Fibroblast of villous mesenchyme (primary cell): ENCODE data around the gene SMDT1. TPM values are rescaled to one million over a fixed set of nuclear protein-coding genes. Genes with fewer than 3 reads are reported as not detected.
"Not testable (repeated sequence)": the region's sequence is repeated elsewhere in the genome, so short reads cannot be mapped to it uniquely, and the experiment has no call there.

Experiments
- DNase-seq: peaks from one replicate; pipeline ENCODE4 v3.0.0-alpha.2; 2010; ENCODE audit warnings: low read depth
- H3K4me3 ChIP-seq: 2 replicates; pipeline ENCODE4 v1.5.1; 2011; ENCODE audit warnings: low read depth, mild to moderate bottlenecking, low read length
- total RNA-seq: library from RNA; depleted of rRNA; stranded (reverse); fragments of >200 nt; gene quantifications from 2 replicates; pipeline ENCODE4 v1.2.3, GENCODE V29; 2012
- TF ChIP-seq, protein P1 (sequence below): IDR thresholded peaks from 2 replicates; pipeline ENCODE4 v1.5.1; 2012; ENCODE audit warnings: low read depth, mild to moderate bottlenecking, low read length; ENCODE audit not compliant: insufficient read depth

The SMDT1 gene
- total RNA-seq, 1 donor = 5.2 TPM

DNA sequence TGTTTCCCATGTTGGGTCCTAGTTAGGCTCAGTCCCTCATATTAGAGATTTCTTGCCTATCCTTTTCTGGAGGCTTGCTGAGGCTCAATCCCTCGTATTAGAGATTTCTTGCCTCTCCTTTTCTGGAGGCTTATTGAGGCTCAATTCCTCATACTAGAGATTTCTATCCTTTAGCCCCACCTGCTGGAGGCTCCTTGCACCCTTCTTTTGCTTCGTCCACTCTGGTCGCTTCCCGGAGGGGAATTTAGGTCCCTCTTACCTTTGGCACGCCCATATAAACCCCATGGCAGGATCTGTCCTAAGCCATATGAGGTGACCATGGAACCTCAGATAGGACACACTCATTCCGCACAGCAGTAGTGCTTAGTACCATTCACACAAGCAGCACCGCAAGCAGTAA lies 35.2 kb downstream of the SMDT1 start:
- TF ChIP-seq, protein P1, sequence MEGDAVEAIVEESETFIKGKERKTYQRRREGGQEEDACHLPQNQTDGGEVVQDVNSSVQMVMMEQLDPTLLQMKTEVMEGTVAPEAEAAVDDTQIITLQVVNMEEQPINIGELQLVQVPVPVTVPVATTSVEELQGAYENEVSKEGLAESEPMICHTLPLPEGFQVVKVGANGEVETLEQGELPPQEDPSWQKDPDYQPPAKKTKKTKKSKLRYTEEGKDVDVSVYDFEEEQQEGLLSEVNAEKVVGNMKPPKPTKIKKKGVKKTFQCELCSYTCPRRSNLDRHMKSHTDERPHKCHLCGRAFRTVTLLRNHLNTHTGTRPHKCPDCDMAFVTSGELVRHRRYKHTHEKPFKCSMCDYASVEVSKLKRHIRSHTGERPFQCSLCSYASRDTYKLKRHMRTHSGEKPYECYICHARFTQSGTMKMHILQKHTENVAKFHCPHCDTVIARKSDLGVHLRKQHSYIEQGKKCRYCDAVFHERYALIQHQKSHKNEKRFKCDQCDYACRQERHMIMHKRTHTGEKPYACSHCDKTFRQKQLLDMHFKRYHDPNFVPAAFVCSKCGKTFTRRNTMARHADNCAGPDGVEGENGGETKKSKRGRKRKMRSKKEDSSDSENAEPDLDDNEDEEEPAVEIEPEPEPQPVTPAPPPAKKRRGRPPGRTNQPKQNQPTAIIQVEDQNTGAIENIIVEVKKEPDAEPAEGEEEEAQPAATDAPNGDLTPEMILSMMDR = peak; percentile 57
- DNase-seq = peak; percentile 46
- no peak overlapping the region for H3K4me3 ChIP-seq

DNA sequence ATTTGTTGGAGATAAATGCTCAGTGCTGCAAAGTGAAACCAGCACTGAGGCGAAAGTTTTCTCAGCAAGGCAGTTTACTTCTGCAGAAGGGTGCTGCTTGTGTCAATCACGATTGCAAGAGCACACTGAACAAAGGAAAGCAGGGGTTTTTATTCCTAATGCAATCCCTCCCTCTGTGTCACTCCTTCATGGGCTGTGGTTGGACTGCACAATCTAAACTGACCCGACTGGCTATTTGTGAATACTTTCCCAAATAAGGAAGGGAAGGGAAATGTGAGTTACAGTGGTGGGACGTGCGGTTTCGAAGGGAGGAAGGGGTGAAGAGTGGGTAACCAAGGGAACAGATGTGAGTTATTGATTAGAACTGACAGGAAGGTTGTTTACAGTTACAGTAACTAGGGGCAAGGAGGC lies 35.9 kb downstream of the SMDT1 start:
- DNase-seq, H3K4me3 ChIP-seq: not testable (repeated sequence)

DNA sequence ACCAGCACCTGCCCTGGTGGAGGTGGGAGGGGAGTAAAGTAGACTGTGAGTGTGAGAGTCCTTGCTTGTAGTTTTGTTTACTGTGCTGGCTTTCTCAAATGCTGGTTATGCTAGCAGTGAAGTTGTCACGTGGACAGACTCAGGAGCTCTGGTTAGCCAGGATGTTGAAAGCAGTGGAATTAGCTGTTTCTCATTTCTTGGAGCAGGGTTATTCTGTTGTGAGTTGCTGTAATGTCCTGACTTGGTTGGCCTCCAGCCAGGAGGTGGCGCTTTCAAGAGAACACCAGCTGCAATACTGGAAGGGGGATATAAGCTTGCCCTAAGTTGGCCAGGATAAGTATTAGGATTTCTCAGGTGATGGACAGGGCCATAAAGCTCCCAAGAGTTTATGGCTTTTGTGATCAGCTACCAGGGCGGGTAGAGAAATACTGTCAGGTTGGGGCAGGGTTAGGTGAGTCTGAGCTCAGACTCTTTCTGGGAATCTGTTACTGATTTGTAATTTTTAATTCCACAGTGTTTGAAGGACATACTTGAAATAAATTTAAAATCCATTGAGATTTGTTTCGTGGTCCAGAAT lies 37.4 kb downstream of the SMDT1 start:
- DNase-seq = peak; percentile 43
- H3K4me3 ChIP-seq = no peak overlapping the region
- TF ChIP-seq, protein P1 = no peak

DNA sequence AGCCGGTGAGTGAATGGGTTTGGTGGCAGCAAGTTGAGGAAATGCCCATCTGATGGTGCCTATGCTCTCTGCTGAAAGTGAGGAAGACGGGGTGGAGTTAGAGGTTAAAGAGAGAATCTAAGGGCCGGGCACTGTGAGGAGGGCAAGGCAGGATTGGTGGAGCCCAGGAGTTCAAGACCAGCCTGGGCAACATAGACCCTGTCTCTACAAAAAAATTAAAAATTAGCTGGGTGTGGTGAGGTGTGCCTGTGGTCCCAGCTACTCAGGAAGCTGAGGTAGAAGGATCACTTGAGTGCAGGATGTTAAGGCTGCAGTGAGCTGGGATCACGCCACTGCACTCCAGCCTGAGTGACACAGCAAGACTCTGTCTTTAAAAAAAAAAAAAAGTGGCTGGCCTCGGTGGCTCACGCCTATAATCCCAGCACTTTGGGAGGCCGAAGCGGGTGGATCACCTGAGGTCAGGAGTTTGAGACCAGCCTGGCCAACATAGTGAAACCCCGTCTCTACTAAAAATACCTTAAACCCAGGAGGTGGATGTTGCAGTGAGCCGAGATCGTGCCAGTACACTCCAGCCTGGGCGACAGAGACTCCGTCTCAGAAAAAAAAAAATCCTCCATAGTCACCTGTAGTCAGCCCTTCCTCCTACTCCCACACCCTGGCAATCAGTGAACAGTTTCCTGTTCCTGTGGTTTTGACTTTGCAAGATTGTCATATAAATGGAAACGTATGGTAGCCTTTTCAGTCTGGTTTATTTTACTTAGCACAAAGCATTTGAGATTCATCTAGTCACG lies 40.9 kb downstream of the SMDT1 start:
- H3K4me3 ChIP-seq, DNase-seq: not testable (repeated sequence)

DNA sequence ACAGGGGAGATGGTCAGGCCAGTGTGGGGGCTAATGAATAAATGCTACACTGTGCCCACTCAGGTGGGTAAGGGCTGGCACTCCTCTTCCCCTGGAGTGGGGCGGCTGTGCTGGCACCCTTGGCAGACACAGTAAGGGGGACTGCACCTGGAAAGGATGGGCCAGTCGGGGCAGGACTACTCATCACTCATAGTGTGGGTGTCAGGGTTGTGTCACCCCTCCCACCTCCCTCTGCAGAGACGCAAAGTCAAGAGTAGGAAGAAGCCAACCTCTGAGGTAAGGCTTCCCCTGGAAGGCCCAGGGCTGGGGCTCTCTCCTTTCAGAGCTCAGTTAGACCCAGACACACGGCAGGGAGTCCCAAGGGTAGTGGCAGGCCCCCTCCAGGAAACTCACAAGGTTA lies 44.0 kb downstream of the SMDT1 start:
- not testable (repeated sequence) for DNase-seq, H3K4me3 ChIP-seq

DNA sequence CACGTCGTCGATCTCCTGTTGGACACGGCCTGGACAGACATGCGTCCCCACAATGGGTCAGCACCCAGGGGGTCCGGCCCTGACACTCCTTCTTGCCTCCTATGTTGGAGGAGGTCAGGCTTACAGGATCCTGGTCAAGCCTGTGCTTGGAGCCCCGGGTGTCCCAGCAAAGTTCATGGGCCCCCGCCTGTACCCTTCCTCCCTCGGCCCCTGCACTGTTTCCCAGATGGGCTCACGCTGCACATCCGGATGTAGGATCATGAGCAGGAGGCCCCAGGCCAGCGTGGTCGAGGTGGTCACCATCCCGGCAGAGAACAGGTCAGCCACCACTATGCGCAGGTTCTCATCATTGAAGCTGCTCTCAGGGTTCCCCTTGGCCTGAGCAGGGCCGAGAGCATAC lies 48.1 kb downstream of the SMDT1 start:
- no peak for DNase-seq
- TF ChIP-seq, protein P1 = no peak
- H3K4me3 ChIP-seq = no peak overlapping the region

DNA sequence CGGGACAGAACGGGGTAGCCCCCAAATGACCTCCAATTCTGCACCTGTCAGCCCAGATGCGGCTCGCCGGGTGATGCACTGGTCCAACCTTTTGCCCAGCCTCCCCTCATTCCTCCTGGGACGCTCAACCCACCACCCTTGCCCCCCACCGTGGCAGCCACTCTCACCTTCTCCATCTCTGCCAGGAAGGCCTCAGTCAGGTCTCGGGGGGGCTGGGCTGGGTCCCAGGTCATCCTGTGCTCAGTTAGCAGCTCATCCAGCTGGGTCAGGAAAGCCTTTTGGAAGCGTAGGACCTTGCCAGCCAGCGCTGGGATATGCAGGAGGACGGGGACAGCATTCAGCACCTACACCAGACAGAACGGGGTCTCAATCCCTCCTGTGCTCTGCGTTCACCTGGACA lies 48.5 kb downstream of the SMDT1 start:
- DNase-seq, H3K4me3 ChIP-seq: not testable (repeated sequence)

DNA sequence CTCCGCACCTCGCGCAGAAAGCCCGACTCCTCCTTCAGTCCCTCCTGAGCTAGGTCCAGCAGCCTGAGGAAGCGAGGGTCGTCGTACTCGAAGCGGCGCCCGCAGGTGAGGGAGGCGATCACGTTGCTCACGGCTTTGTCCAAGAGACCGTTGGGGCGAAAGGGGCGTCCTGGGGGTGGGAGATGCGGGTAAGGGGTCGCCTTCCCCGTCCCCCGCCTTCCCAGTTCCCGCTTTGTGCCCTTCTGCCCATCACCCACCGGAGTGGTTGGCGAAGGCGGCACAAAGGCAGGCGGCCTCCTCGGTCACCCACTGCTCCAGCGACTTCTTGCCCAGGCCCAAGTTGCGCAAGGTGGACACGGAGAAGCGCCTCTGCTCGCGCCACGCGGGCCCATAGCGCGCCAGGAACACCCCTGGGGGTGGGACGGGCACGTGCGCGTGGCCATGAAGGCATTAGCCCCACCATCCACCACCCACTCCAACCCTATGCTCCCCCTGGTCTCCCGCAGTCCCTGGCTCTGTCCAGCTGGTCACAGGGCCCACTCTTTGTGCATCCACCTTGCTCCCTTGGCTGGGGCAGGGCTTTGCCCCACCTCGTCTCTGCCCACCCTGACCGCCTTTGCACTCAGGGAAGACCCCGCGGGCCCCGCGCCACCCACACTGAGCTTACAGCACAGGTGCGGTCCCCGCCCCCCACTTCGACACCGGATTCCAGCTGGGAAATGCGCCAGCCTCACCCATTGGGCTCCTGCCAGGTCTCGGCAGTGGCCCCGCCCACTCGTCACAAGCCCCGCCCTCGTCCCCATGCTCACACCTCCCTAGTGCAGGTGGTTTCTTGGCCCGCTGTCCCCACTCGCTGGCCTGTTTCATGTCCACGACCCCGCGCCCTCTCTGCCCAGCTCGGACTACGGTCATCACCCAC lies 49.5 kb downstream of the SMDT1 start:
- not testable (repeated sequence) for DNase-seq, H3K4me3 ChIP-seq

DNA sequence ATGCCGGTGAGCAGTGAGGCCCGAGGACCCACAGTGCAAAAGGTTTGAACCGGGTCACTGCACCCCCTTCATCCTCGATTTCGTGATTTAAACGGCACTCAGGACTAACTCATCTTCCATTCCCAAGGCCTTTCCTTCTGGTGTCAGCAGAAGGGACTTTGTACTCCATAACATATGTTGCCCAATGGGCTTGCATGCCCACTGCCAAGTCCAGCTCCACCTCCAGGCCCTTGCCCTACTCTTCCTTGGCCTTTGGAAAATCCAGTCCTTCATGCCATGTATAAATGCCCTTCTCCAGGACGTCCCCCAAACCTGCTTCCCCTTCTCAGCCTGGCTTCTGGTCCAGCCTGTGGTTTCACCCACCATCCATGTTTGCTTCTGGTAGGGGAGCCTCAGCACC lies 50.7 kb downstream of the SMDT1 start:
- H3K4me3 ChIP-seq = not testable (repeated sequence)

DNA sequence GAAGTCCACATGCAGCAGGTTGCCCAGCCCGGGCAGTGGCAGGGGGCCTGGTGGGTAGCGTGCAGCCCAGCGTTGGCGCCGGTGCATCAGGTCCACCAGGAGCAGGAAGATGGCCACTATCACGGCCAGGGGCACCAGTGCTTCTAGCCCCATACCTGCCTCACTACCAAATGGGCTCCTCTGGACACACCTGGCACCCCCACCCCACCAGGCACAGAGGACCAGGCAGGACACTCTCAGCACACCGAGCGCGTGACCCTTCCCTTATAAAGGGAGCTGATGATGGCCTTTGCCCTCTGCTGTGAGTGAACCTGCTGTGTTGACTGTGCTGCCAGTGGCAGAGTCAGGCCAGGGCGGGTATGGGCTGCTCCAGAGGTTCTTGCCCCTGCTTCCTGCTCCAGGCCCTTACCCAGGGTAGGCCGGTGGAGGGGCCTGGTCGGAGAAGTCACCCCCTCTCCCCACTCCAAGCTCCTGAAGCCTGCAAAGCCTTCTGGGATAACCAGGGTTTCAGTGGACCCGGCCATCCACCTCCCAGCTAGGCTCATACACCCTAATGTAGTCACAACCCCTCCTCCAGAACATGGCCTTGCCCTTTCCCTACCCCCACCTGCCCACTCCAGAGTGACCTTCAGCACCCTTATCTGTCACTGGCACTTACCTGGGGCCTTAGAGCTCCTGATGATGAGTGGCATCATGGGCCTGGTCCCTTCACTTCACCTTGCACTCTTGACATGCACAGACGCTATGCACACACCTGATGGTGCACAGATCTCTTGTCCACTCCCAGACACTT lies 51.3 kb downstream of the SMDT1 start, which contains the start of gene CYP2D6:
TSS of gene CYP2D6 (minus strand) at position 172 of the 793 bp plus-strand sequence. CDS start at position 153, 19 bp downstream.
- not testable (repeated sequence) for H3K4me3 ChIP-seq, DNase-seq

More for the DNA sequence above, 50.7 kb downstream of the SMDT1 start:
- DNase-seq = not testable (repeated sequence)
